Activated CD8-positive, alpha-beta T cell treated with anti-CD3 and anti-CD28 coated beads, Interleukin-2, amount 10 ng/mL, durations not matched to agents 7 days and 5 days (primary cell): ENCODE data around the gene SERPINC1. TPM values are rescaled to one million over a fixed set of nuclear protein-coding genes. Genes with fewer than 3 reads are reported as not detected.
"Not testable (repeated sequence)": the region's sequence is repeated elsewhere in the genome, so short reads cannot be mapped to it uniquely, and the experiment has no call there.

ENCODE experiments used
- ATAC-seq: fragments of 150-1000 bp; cut with Tn5 transposase; one replicate; pipeline ENCODE4 v1.10.0; 2021; ENCODE audit warnings: moderate library complexity
- CTCF ChIA-PET: fragments of 350-600 bp; sonication (Branson Sonifier 250); formaldehyde crosslinking; loops from one replicate; lab custom pipeline; 2021; ENCODE audit warnings: antibody characterized with exemption; lab: Charles Lee
- POLR2A ChIA-PET: fragments of 350-600 bp; sonication (Branson Sonifier 250); formaldehyde crosslinking; loops from one replicate; lab custom pipeline; 2021; ENCODE audit warnings: antibody characterized with exemption; lab: Charles Lee
- DNase-seq: peaks from one replicate; pipeline ENCODE4 v3.0.0-alpha.2; 2020
- H3K27ac Mint-ChIP-seq: one replicate; pipeline ENCODE4 v1.8.0; 2021; ENCODE audit warnings: mild to moderate bottlenecking, mixed read lengths
- H3K27me3 Mint-ChIP-seq: one replicate; pipeline ENCODE4 v1.8.0; 2021; ENCODE audit warnings: low read depth, mixed read lengths
- H3K36me3 Mint-ChIP-seq: one replicate; pipeline ENCODE4 v1.8.0; 2021; ENCODE audit warnings: low read depth, mixed read lengths
- H3K4me1 Mint-ChIP-seq: one replicate; pipeline ENCODE4 v1.8.0; 2021; ENCODE audit warnings: low read depth, mixed read lengths
- H3K4me3 Mint-ChIP-seq: one replicate; pipeline ENCODE4 v1.8.0; 2021; ENCODE audit warnings: mild to moderate bottlenecking, mixed read lengths
- H3K9me3 Mint-ChIP-seq: one replicate; pipeline ENCODE4 v1.8.0; 2022; ENCODE audit warnings: mixed read lengths; ENCODE audit not compliant: insufficient read depth
- total RNA-seq, 2 experiments: library from RNA; stranded (reverse); gene quantifications; one replicate each; pipeline ENCODE4 v1.2.3, GENCODE V29; 2021

The SERPINC1 gene
- total RNA-seq: not detected

- no peaks in the 10 kb centered on the region for H3K36me3 Mint-ChIP-seq
- peaks cover 1% of the 10 kb centered on the region for H3K27me3 Mint-ChIP-seq
- H3K27ac Mint-ChIP-seq: no peak within 1 kb of the TSS
- DNase-seq: no peak
- no peaks in the 10 kb centered on the region for H3K9me3 Mint-ChIP-seq
- no peak within 1 kb of the TSS for H3K4me3 Mint-ChIP-seq
- no peak for ATAC-seq
- CTCF ChIA-PET: no interaction called here
- H3K4me1 Mint-ChIP-seq: no peaks in the 10 kb centered on the region
- POLR2A ChIA-PET: no interaction called here
Measured at GRCh38 chr1:173917149-173917548, at the start of gene SERPINC1. Gene SERPINC1 (minus strand): TSS chr1:173917327. CDS start chr1:173917259, 68 bp downstream.

GRCh38 chr1:173965896-173966295 is 48.8 kb upstream of the SERPINC1 start:
- POLR2A ChIA-PET, DNase-seq, H3K27ac Mint-ChIP-seq, H3K4me1 Mint-ChIP-seq, H3K4me3 Mint-ChIP-seq, H3K9me3 Mint-ChIP-seq, CTCF ChIA-PET, ATAC-seq, H3K27me3 Mint-ChIP-seq: not testable (repeated sequence)
- H3K36me3 Mint-ChIP-seq: peaks cover 45% of the 10 kb centered on the region

- Mint-ChIP-seq H3K4me3 (no peak overlapping the region), H3K27me3 (no peaks in the 10 kb centered on the region), H3K27ac (no peak overlapping the region), H3K9me3 (no peaks in the 10 kb centered on the region), H3K4me1 (no peaks in the 10 kb centered on the region), H3K36me3 (peaks cover 54% of the 10 kb centered on the region)
- CTCF ChIA-PET: no interaction called here
- ATAC-seq (no peak), DNase-seq (no peak)
- POLR2A ChIA-PET: interaction anchor here (0.6 kb wide), 1 partner anchor 11 kb away, joined by 3 read pairs; no protein-coding TSS in a partner anchor
Measured at GRCh38 chr1:173963477-173963876, 46.4 kb upstream of the SERPINC1 start.

- Mint-ChIP-seq H3K4me1 (no peaks in the 10 kb centered on the region), H3K9me3 (no peaks in the 10 kb centered on the region), H3K4me3 (no peak overlapping the region), H3K36me3 (peaks cover 51% of the 10 kb centered on the region), H3K27me3 (no peaks in the 10 kb centered on the region), H3K27ac (no peak overlapping the region)
- DNase-seq (no peak), ATAC-seq (no peak)
- ChIA-PET CTCF (no interaction called here), POLR2A (no interaction called here)
Measured at GRCh38 chr1:173960625-173961024, 43.5 kb upstream of the SERPINC1 start.

- peaks cover 13% of the 10 kb centered on the region for H3K4me1 Mint-ChIP-seq
- ChIA-PET POLR2A (no interaction called here), CTCF (no interaction called here)
- H3K27ac Mint-ChIP-seq: no peak overlapping the region
- no peak overlapping the region for H3K4me3 Mint-ChIP-seq
- no peaks in the 10 kb centered on the region for H3K27me3 Mint-ChIP-seq
- ATAC-seq: no peak
- H3K36me3 Mint-ChIP-seq: peaks cover 46% of the 10 kb centered on the region
- no peak for DNase-seq
- H3K9me3 Mint-ChIP-seq: no peaks in the 10 kb centered on the region
Measured at GRCh38 chr1:173954179-173954578, 37.1 kb upstream of the SERPINC1 start.

- Mint-ChIP-seq H3K4me1 (peaks cover 9% of the 10 kb centered on the region), H3K9me3 (no peaks in the 10 kb centered on the region), H3K36me3 (peaks cover 43% of the 10 kb centered on the region), H3K4me3 (no peak overlapping the region), H3K27ac (no peak overlapping the region), H3K27me3 (no peaks in the 10 kb centered on the region)
- DNase-seq (no peak), ATAC-seq (no peak)
- POLR2A ChIA-PET: interaction anchor here (1.0 kb wide), 1 partner anchor 81 kb away, joined by 3 read pairs; the partner anchor contains the start of genes GAS5 and ZBTB37
- CTCF ChIA-PET: no interaction called here
Measured at GRCh38 chr1:173948594-173948993, 31.5 kb upstream of the SERPINC1 start.

- DNase-seq (no peak), ATAC-seq (no peak)
- Mint-ChIP-seq H3K4me1 (no peaks in the 10 kb centered on the region), H3K27me3 (no peaks in the 10 kb centered on the region), H3K4me3 (no peak overlapping the region), H3K27ac (no peak overlapping the region), H3K36me3 (peaks cover 44% of the 10 kb centered on the region), H3K9me3 (no peaks in the 10 kb centered on the region)
- ChIA-PET POLR2A (no interaction called here), CTCF (no interaction called here)
Measured at GRCh38 chr1:173946380-173946921, 29.3 kb upstream of the SERPINC1 start.

GRCh38 chr1:173937062-173937461 is 19.9 kb upstream of the SERPINC1 start:
- ChIA-PET CTCF (no interaction called here), POLR2A (no interaction called here)
- no peaks in the 10 kb centered on the region for H3K4me1 Mint-ChIP-seq
- H3K4me3 Mint-ChIP-seq: no peak overlapping the region
- H3K9me3 Mint-ChIP-seq: no peaks in the 10 kb centered on the region
- H3K36me3 Mint-ChIP-seq: peaks cover 51% of the 10 kb centered on the region
- DNase-seq: no peak
- no peaks in the 10 kb centered on the region for H3K27me3 Mint-ChIP-seq
- H3K27ac Mint-ChIP-seq: no peak overlapping the region
- ATAC-seq: no peak

GRCh38 chr1:173934440-173934839 is 17.3 kb upstream of the SERPINC1 start:
- peaks cover 53% of the 10 kb centered on the region for H3K36me3 Mint-ChIP-seq
- ATAC-seq: no peak

GRCh38 chr1:173930541-173930940 is 13.4 kb upstream of the SERPINC1 start:
- CTCF ChIA-PET, ATAC-seq, H3K27ac Mint-ChIP-seq, H3K9me3 Mint-ChIP-seq, H3K4me3 Mint-ChIP-seq, H3K4me1 Mint-ChIP-seq, DNase-seq, H3K27me3 Mint-ChIP-seq, POLR2A ChIA-PET: not testable (repeated sequence)
- H3K36me3 Mint-ChIP-seq: peaks cover 23% of the 10 kb centered on the region

More at GRCh38 chr1:173934440-173934839, 17.3 kb upstream of the SERPINC1 start:
- Mint-ChIP-seq H3K4me1 (no peaks in the 10 kb centered on the region), H3K4me3 (no peak overlapping the region), H3K27me3 (no peaks in the 10 kb centered on the region), H3K9me3 (no peaks in the 10 kb centered on the region), H3K27ac (no peak overlapping the region)
- CTCF ChIA-PET: no interaction called here
- POLR2A ChIA-PET: no interaction called here
- DNase-seq: no peak

- no peaks in the 10 kb centered on the region for H3K4me1 Mint-ChIP-seq
- no peak for ATAC-seq
- H3K27ac Mint-ChIP-seq: no peak overlapping the region
- no peak overlapping the region for H3K4me3 Mint-ChIP-seq
- peaks cover 3% of the 10 kb centered on the region for H3K27me3 Mint-ChIP-seq
- DNase-seq: no peak
- H3K36me3 Mint-ChIP-seq: peaks cover 4% of the 10 kb centered on the region
- no peaks in the 10 kb centered on the region for H3K9me3 Mint-ChIP-seq
- ChIA-PET CTCF (no interaction called here), POLR2A (no interaction called here)
Measured at GRCh38 chr1:173925306-173926242, 8.4 kb upstream of the SERPINC1 start.

- no peaks in the 10 kb centered on the region for H3K36me3 Mint-ChIP-seq
- H3K4me1 Mint-ChIP-seq: no peaks in the 10 kb centered on the region
- DNase-seq: no peak
- H3K27ac Mint-ChIP-seq: no peak overlapping the region
- H3K4me3 Mint-ChIP-seq: no peak overlapping the region
- ChIA-PET CTCF (interaction anchor here (1.0 to 2.1 kb wide), 2 partner anchors 297 to 491 kb away, joined by 3 to 5 read pairs; no protein-coding TSS in a partner anchor), POLR2A (no interaction called here)
- H3K9me3 Mint-ChIP-seq: no peaks in the 10 kb centered on the region
- H3K27me3 Mint-ChIP-seq: peaks cover 3% of the 10 kb centered on the region
- no peak for ATAC-seq
Measured at GRCh38 chr1:173920861-173921260, 3.7 kb upstream of the SERPINC1 start.
